HG03342 (cell line): ENCODE data around the gene TTC28.

ENCODE experiments used
- ATAC-seq: cut with Tn5 transposase; IDR thresholded peaks from one replicate; pipeline ENCODE4 v1.9.1; 2021; ENCODE audit warnings: mild to moderate bottlenecking, moderate library complexity; ENCODE audit not compliant: unreplicated experiment

TTC28 gene

GRCh38 chr22:28034145-28034759 is 645.4 kb downstream of the TTC28 start:
- no peak for ATAC-seq

- ATAC-seq: no peak
These were observed 646.8 kb downstream of the TTC28 start for GRCh38 chr22:28032861-28033260.

GRCh38 chr22:28031383-28031922 is 648.2 kb downstream of the TTC28 start:
- no peak for ATAC-seq

- no peak for ATAC-seq
These were observed 649.2 kb downstream of the TTC28 start for GRCh38 chr22:28030473-28030872.

- ATAC-seq: no peak
These were observed 649.7 kb downstream of the TTC28 start for GRCh38 chr22:28029956-28030355.

- ATAC-seq: no peak
These were observed 650.3 kb downstream of the TTC28 start for GRCh38 chr22:28029201-28029948.

- no peak for ATAC-seq
These were observed 651.9 kb downstream of the TTC28 start for GRCh38 chr22:28027453-28028448.

- ATAC-seq: no peak
These were observed 653.6 kb downstream of the TTC28 start for GRCh38 chr22:28025866-28026575.

GRCh38 chr22:28025333-28025732 is 654.3 kb downstream of the TTC28 start:
- no peak for ATAC-seq

GRCh38 chr22:28024422-28024888 is 655.2 kb downstream of the TTC28 start:
- no peak for ATAC-seq

- ATAC-seq: no peak
These were observed 655.9 kb downstream of the TTC28 start for GRCh38 chr22:28023774-28024173.

- no peak for ATAC-seq
These were observed 656.6 kb downstream of the TTC28 start for GRCh38 chr22:28023036-28023435.

- no peak for ATAC-seq
These were observed 657.5 kb downstream of the TTC28 start for GRCh38 chr22:28021998-28022660.

GRCh38 chr22:28021116-28021997 is 658.3 kb downstream of the TTC28 start:
- no peak for ATAC-seq

GRCh38 chr22:28019881-28020861 is 659.5 kb downstream of the TTC28 start:
- ATAC-seq: peak; percentile 55

GRCh38 chr22:28019360-28019759 is 660.3 kb downstream of the TTC28 start:
- no peak for ATAC-seq

GRCh38 chr22:28018461-28018927 is 661.1 kb downstream of the TTC28 start:
- ATAC-seq: no peak
